GM12878 (cell line): Measurements from ENCODE around the gene FAM76A. TPM values are rescaled to one million over a fixed set of nuclear protein-coding genes. Genes with fewer than 3 reads are reported as not detected.

Experiments
- ATAC-seq: fragments of 200-7000 bp; cut with Tn5 transposase; 3 replicates; pipeline ENCODE4 v1.9.1; 2020; ENCODE audit warnings: mild to moderate bottlenecking, moderate library complexity
- BruUV-seq: library from RNA; stranded (reverse); fragments of 400-500 nt; replicated peaks from 2 replicates; lab custom pipeline; 2021; lab: Mats Ljungman, UMichigan
- CTCF ChIA-PET: fragments of 300-600 bp; sonication (Branson Sonifier 250); formaldehyde crosslinking; extraction: SDS; loops from one replicate; lab custom pipeline; 2021; ENCODE audit warnings: inconsistent platforms; lab: Yijun Ruan, JAX
- POLR2A ChIA-PET: fragments of 350-600 bp; formaldehyde crosslinking; extraction: SDS; loops from one replicate; lab custom pipeline; 2021; ENCODE audit warnings: inconsistent platforms; lab: Charles Lee
- RAD21 ChIA-PET: fragments of 300-600 bp; sonication (Branson Sonifier 250); formaldehyde crosslinking; loops from one replicate; lab custom pipeline; 2023; ENCODE audit warnings: antibody characterized with exemption; ENCODE audit not compliant: unreplicated experiment; lab: Charles Lee
- SMC1A ChIA-PET: fragments of 300-600 bp; sonication (Branson Sonifier 250); formaldehyde crosslinking; loops from one replicate; lab custom pipeline; 2023; ENCODE audit not compliant: unreplicated experiment, uncharacterized antibody; lab: Charles Lee
- DNase-seq: peaks from one replicate; pipeline ENCODE4 v3.0.0-alpha.2; 2011; ENCODE audit warnings: low read depth, low spot score
- FAIRE-seq: peaks from 3 replicates; lab custom pipeline; 2011; peaks lifted over from hg19 to GRCh38; lab: Jason Lieb, UNC
- H2AFZ ChIP-seq: 2 replicates; pipeline ENCODE4 v1.6.0; 2011; ENCODE audit warnings: low read depth, low read length, control low read depth; ENCODE audit not compliant: control insufficient read depth
- H3K27ac ChIP-seq: 2 replicates; pipeline ENCODE4 v1.5.1; 2011; ENCODE audit warnings: control low read depth; ENCODE audit not compliant: control insufficient read depth, insufficient read depth
- H3K27me3 ChIP-seq, 2 experiments: replicated peaks in 1 of 2; 2 replicates each; pipeline versions ENCODE4 v1.6.0 to v1.6.1; 2011; ENCODE audit warnings: low read length in 1 of 2; ENCODE audit not compliant: control insufficient read depth in 2 of 2, insufficient read depth in 2 of 2
- H3K36me3 ChIP-seq, 2 experiments: 2 replicates each; pipeline ENCODE4 v1.5.1; 2011; ENCODE audit warnings: low read length in 1 of 2; ENCODE audit not compliant: control insufficient read depth in 2 of 2, insufficient read depth in 2 of 2
- H3K4me1 ChIP-seq: 2 replicates; pipeline ENCODE4 v1.6.1; 2011; ENCODE audit warnings: mild to moderate bottlenecking, low read length, moderate library complexity, mixed read lengths; ENCODE audit not compliant: control insufficient read depth, insufficient read depth
- H3K4me2 ChIP-seq: 2 replicates; pipeline ENCODE4 v1.6.0; 2011; ENCODE audit warnings: control low read depth; ENCODE audit not compliant: control insufficient read depth, insufficient read depth
- H3K4me3 ChIP-seq: fragments of 200-600 bp; sonication (generic); 2 replicates; pipeline ENCODE4 v1.5.1; 2016
- H3K79me2 ChIP-seq: 2 replicates; pipeline ENCODE4 v1.6.0; 2011; ENCODE audit warnings: low read length; ENCODE audit not compliant: control insufficient read depth, insufficient read depth
- H3K9ac ChIP-seq: 2 replicates; pipeline ENCODE4 v1.8.0; 2011; ENCODE audit warnings: low read length, control low read depth, mixed read lengths; ENCODE audit not compliant: control insufficient read depth, insufficient read depth
- H3K9me3 ChIP-seq: replicated peaks from 3 replicates; pipeline ENCODE4 v1.5.1; 2011; ENCODE audit warnings: mild to moderate bottlenecking, low read length; ENCODE audit not compliant: control insufficient read depth, insufficient read depth
- H4K20me1 ChIP-seq: 2 replicates; pipeline ENCODE4 v1.6.0; 2011; ENCODE audit not compliant: control insufficient read depth, insufficient read depth
- BACH1 ChIP-seq: fragments of 450-650 bp; IDR thresholded peaks from 2 replicates; pipeline ENCODE4 v1.6.1; 2017; ENCODE audit warnings: mild to moderate bottlenecking, borderline replicate concordance
- BMI1 ChIP-seq: fragments of 450-650 bp; IDR thresholded peaks from 2 replicates; pipeline ENCODE4 v1.6.1; 2016; ENCODE audit warnings: mild to moderate bottlenecking, moderate library complexity, borderline replicate concordance
- CEBPB ChIP-seq, 2 experiments: fragments of 150-350 bp in 1 of 2; IDR thresholded peaks; 2 replicates each; pipeline ENCODE4 v1.6.1; 2012 to 2014; ENCODE audit warnings: low read depth in 2 of 2, low read length in 2 of 2, borderline replicate concordance in 1 of 2, inconsistent platforms in 1 of 2
- FOXK2 ChIP-seq: fragments of 450-650 bp; IDR thresholded peaks from 2 replicates; pipeline ENCODE4 v1.6.1; 2017; ENCODE audit warnings: mild to moderate bottlenecking, moderate library complexity
- HCFC1 ChIP-seq: fragments of 150-350 bp; IDR thresholded peaks from 2 replicates; pipeline ENCODE4 v1.6.1; 2014; ENCODE audit warnings: low read length
- IKZF1 ChIP-seq: fragments of 450-650 bp; conservative IDR thresholded peaks from 2 replicates; pipeline ENCODE4 v1.6.1; 2017; ENCODE audit warnings: antibody characterized with exemption, mild to moderate bottlenecking
- MYB ChIP-seq: fragments of 150-350 bp; IDR thresholded peaks from 2 replicates; pipeline ENCODE4 v1.6.1; 2014; ENCODE audit warnings: mild to moderate bottlenecking, low read depth, low read length, borderline replicate concordance
- MYC ChIP-seq: IDR thresholded peaks from 2 replicates; pipeline ENCODE4 v1.6.1; 2011; ENCODE audit warnings: mild to moderate bottlenecking, low read length, moderate library complexity, inconsistent platforms; ENCODE audit not compliant: insufficient read depth, insufficient replicate concordance, insufficient read length, severe bottlenecking
- NFIC ChIP-seq: IDR thresholded peaks from 2 replicates; pipeline ENCODE4 v1.6.1; 2012; ENCODE audit warnings: low read depth, mild to moderate bottlenecking, inconsistent platforms, low read length, moderate library complexity
- POLR2A ChIP-seq: IDR thresholded peaks from 2 replicates; pipeline ENCODE4 v1.6.1; 2011; ENCODE audit warnings: low read depth, mild to moderate bottlenecking, low read length
- SIN3A ChIP-seq: IDR thresholded peaks from 2 replicates; pipeline ENCODE4 v1.6.1; 2012; ENCODE audit warnings: low read depth, low read length, improper control_type of control experiment
- SIX5 ChIP-seq: IDR thresholded peaks from 2 replicates; pipeline ENCODE4 v1.6.1; 2011; ENCODE audit warnings: mild to moderate bottlenecking, low read depth, low read length, moderate library complexity; ENCODE audit not compliant: severe bottlenecking
- SMARCA5 ChIP-seq: fragments of 450-650 bp; IDR thresholded peaks from 2 replicates; pipeline ENCODE4 v1.6.1; 2017; ENCODE audit warnings: mild to moderate bottlenecking
- SPI1 ChIP-seq: IDR thresholded peaks from 2 replicates; pipeline ENCODE4 v1.6.1; 2011; ENCODE audit warnings: low read depth, mild to moderate bottlenecking, low read length, moderate library complexity, borderline replicate concordance; ENCODE audit not compliant: insufficient read depth
- TARDBP ChIP-seq: IDR thresholded peaks from 2 replicates; pipeline ENCODE4 v1.6.1; 2016; ENCODE audit warnings: borderline replicate concordance
- TCF3 ChIP-seq: IDR thresholded peaks from 2 replicates; pipeline ENCODE4 v1.6.1; 2012; ENCODE audit warnings: low read depth, mild to moderate bottlenecking, low read length, borderline replicate concordance; ENCODE audit not compliant: insufficient read depth
- ZNF207 ChIP-seq: fragments of 450-650 bp; IDR thresholded peaks from 2 replicates; pipeline ENCODE4 v1.6.1; 2014; ENCODE audit warnings: antibody characterized with exemption, mild to moderate bottlenecking, borderline replicate concordance
- ZNF217 ChIP-seq: fragments of 450-650 bp; IDR thresholded peaks from 2 replicates; pipeline ENCODE4 v1.6.1; 2017; ENCODE audit warnings: antibody characterized with exemption, mild to moderate bottlenecking
- WGBS: methylation state at CpG from one replicate; pipeline ENCODE4 v1.1.6; 2016; ENCODE audit warnings: low lambda C conversion rate; ENCODE audit not compliant: insufficient replicate concordance, insufficient coverage; ENCODE audit errors: missing lambda C conversion rate; 5-methylcytosine and 5-hydroxymethylcytosine counted together
- in situ Hi-C: fragments of 300-500 bp; cut with MboI; formaldehyde crosslinking; loops from 9 replicates; pipeline ENCODE4 v1.14.3; 2018; ENCODE audit warnings: mixed read lengths
- intact Hi-C: fragments of 100-400 bp; cut with micrococcal nuclease; formaldehyde crosslinking; loops from one replicate; pipeline ENCODE4 v1.14.2; 2022; ENCODE audit not compliant: unreplicated experiment
- polyA plus RNA-seq, 11 experiments: library from polyadenylated mRNA; depleted of rRNA in 4 of 11; unstranded in 6 of 11; stranded (reverse) in 5 of 11; fragments of >200 nt; fragmentation: Nextera tagmentation in 4 of 11; fragmentation: Illumina TruSeq in 1 of 11; extraction: Ambion mirVana in 4 of 11; extraction: Trizol in 1 of 11; gene quantifications; 1 replicate in 1 of 11; 2 replicates in 10 of 11; pipeline versions ENCODE4 v1.2.1 to v1.2.3, GENCODE V29; 2011 to 2016; ENCODE audit warnings: inconsistent platforms in 2 of 11, missing spikeins in 2 of 11, low read depth in 1 of 11
- total RNA-seq, 4 experiments: library from RNA; depleted of rRNA in 3 of 4; stranded (reverse); fragments of >200 nt in 3 of 4; fragmentation: Illumina TruSeq in 1 of 4; extraction: Trizol in 1 of 4; gene quantifications; 2 replicates each; pipeline versions ENCODE4 v1.2.1 to v1.2.3, GENCODE V29; 2013 to 2021
- TF ChIP-seq, protein P1 (sequence below): IDR thresholded peaks from 2 replicates; pipeline ENCODE4 v1.6.1; 2012; ENCODE audit warnings: low read length, inconsistent platforms
- TF ChIP-seq, protein P2 (sequence below): fragments of 450-650 bp; IDR thresholded peaks from 2 replicates; pipeline ENCODE4 v1.6.1; 2017; ENCODE audit warnings: mild to moderate bottlenecking, moderate library complexity

FAM76A gene
- total and polyA plus RNA-seq, 10 of the 15 experiments (the other 5 are each of a cell fraction or from before 2014, with no cell fraction given) = 5.4 to 13.4 (median 7.6) TPM

DNA sequence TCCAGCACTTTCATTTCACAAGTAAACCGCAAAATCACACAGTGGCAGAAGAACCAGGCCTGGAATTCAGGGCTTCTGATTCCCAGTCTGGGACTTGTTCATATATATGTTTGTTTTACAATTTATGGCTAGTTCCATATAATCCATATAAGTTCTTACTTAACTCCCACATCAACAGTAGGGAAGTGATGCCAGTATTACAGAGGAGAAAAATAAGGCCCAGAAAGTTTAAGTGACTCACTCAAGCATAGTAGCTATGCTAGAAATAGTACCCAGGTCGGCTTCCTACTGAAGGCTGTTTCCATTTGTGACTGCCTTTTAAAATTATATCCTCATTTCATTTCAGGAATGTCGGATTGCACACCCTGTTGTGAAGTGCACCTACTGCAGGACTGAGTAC is 1.4 kb downstream of the FAM76A start:
- 67% methylated on average over 3 of the region's 3 CpGs for WGBS
- peak overlapping the region; percentile 89 for H3K4me2 ChIP-seq
- no peaks in the 10 kb centered on the region for H3K27me3 ChIP-seq
- POLR2A ChIA-PET = no interaction called here
- H3K79me2 ChIP-seq = peaks cover 11% of the 10 kb centered on the region
- H3K9me3 ChIP-seq = no peaks in the 10 kb centered on the region
- TF ChIP-seq, protein P1, sequence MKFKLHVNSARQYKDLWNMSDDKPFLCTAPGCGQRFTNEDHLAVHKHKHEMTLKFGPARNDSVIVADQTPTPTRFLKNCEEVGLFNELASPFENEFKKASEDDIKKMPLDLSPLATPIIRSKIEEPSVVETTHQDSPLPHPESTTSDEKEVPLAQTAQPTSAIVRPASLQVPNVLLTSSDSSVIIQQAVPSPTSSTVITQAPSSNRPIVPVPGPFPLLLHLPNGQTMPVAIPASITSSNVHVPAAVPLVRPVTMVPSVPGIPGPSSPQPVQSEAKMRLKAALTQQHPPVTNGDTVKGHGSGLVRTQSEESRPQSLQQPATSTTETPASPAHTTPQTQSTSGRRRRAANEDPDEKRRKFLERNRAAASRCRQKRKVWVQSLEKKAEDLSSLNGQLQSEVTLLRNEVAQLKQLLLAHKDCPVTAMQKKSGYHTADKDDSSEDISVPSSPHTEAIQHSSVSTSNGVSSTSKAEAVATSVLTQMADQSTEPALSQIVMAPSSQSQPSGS = no peak
- TF ChIP-seq SPI1 (no peak), BACH1 (no peak), HCFC1 (no peak), TARDBP (no peak), MYB (no peak), ZNF217 (no peak), MYC (no peak), SIN3A (no peak), ZNF207 (no peak), TCF3 (no peak), BMI1 (no peak), POLR2A (no peak), IKZF1 (no peak), NFIC (no peak), FOXK2 (no peak), CEBPB (IDR thresholded peaks at IDR 0.05; ENCODE audit: borderline replicate concordance in 1 of 2, low read depth in 2 of 2, low read length in 2 of 2) (no peak), SMARCA5 (no peak), SIX5 (no peak)
- TF ChIP-seq, protein P2, sequence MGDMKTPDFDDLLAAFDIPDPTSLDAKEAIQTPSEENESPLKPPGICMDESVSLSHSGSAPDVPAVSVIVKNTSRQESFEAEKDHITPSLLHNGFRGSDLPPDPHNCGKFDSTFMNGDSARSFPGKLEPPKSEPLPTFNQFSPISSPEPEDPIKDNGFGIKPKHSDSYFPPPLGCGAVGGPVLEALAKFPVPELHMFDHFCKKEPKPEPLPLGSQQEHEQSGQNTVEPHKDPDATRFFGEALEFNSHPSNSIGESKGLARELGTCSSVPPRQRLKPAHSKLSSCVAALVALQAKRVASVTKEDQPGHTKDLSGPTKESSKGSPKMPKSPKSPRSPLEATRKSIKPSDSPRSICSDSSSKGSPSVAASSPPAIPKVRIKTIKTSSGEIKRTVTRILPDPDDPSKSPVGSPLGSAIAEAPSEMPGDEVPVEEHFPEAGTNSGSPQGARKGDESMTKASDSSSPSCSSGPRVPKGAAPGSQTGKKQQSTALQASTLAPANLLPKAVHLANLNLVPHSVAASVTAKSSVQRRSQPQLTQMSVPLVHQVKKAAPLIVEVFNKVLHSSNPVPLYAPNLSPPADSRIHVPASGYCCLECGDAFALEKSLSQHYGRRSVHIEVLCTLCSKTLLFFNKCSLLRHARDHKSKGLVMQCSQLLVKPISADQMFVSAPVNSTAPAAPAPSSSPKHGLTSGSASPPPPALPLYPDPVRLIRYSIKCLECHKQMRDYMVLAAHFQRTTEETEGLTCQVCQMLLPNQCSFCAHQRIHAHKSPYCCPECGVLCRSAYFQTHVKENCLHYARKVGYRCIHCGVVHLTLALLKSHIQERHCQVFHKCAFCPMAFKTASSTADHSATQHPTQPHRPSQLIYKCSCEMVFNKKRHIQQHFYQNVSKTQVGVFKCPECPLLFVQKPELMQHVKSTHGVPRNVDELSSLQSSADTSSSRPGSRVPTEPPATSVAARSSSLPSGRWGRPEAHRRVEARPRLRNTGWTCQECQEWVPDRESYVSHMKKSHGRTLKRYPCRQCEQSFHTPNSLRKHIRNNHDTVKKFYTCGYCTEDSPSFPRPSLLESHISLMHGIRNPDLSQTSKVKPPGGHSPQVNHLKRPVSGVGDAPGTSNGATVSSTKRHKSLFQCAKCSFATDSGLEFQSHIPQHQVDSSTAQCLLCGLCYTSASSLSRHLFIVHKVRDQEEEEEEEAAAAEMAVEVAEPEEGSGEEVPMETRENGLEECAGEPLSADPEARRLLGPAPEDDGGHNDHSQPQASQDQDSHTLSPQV = no peak
- TF ChIP-seq, all 136 proteins: peak for 0
- intact Hi-C loops = loop anchor here (10.0 kb wide), 1 partner anchor 108 kb away; the partner anchor contains the start of gene PPP1R8
- no peak overlapping the region for H2AFZ ChIP-seq
- H4K20me1 ChIP-seq = no peaks in the 10 kb centered on the region
- peaks cover 11% of the 10 kb centered on the region for H3K4me1 ChIP-seq
- H3K27ac ChIP-seq = no peak overlapping the region
- H3K36me3 ChIP-seq = no peaks in the 10 kb centered on the region
- RAD21 ChIA-PET = interaction anchor here (2.3 to 3.9 kb wide), 2 partner anchors 46 to 57 kb away, joined by 39 to 51 read pairs; partner anchors contain the start of genes IFI6 and STX12
- H3K9ac ChIP-seq = peak overlapping the region; percentile 83; the same call in 1 of the 2 replicates
- ATAC-seq (no peak), DNase-seq (no peak), FAIRE-seq (no peak)
- BruUV-seq = no TSS peak
- SMC1A ChIA-PET = no interaction called here
- no peak overlapping the region for H3K4me3 ChIP-seq
- in situ Hi-C loops = no loop called here
- CTCF ChIA-PET = interaction anchor here (1.7 to 4.7 kb wide), 2 partner anchors 56 to 332 kb away, joined by 3 to 63 read pairs; partner anchors contain the start of gene IFI6
